ENCODE results near the gene HEY2. TPM values are rescaled to one million over a fixed set of nuclear protein-coding genes. Genes with fewer than 3 reads are reported as not detected.

HEY2 gene
- total RNA-seq, 1 donor from 2014 or later = 22.7 TPM

- Mint-ChIP-seq H3K27me3 (ENCODE audit: unreplicated experiment) (no peaks in the 10 kb centered on the region), H3K27ac (ENCODE audit: unreplicated experiment) (peak overlapping the region; percentile 87), H3K9me3 (ENCODE audit: unreplicated experiment) (no peaks in the 10 kb centered on the region), H3K4me3 (ENCODE audit: unreplicated experiment) (peak overlapping the region; percentile 85), H3K36me3 (ENCODE audit: unreplicated experiment) (peaks cover 5% of the 10 kb centered on the region), H3K4me1 (ENCODE audit: unreplicated experiment) (peaks cover 55% of the 10 kb centered on the region)
- TF ChIP-seq CTCF (IDR thresholded peaks at IDR 0.05) = no peak
- no peak for DNase-seq (ENCODE audit: extremely low spot score, unreplicated experiment)
Measured at GRCh38 chr6:125791820-125792165, 42.4 kb downstream of the HEY2 start.

GRCh38 chr6:125792172-125792571 lies 42.7 kb downstream of the HEY2 start:
- peak overlapping the region; percentile 85 for H3K4me3 Mint-ChIP-seq (ENCODE audit: unreplicated experiment)
- H3K36me3 Mint-ChIP-seq (ENCODE audit: unreplicated experiment) = peaks cover 3% of the 10 kb centered on the region

GRCh38 chr6:125792680-125793079 lies 43.2 kb downstream of the HEY2 start:
- Mint-ChIP-seq H3K36me3 (ENCODE audit: unreplicated experiment) (peaks cover 7% of the 10 kb centered on the region), H3K4me1 (ENCODE audit: unreplicated experiment) (peaks cover 55% of the 10 kb centered on the region), H3K27ac (ENCODE audit: unreplicated experiment) (peak overlapping the region; percentile 87), H3K9me3 (ENCODE audit: unreplicated experiment) (no peaks in the 10 kb centered on the region), H3K27me3 (ENCODE audit: unreplicated experiment) (no peaks in the 10 kb centered on the region), H3K4me3 (ENCODE audit: unreplicated experiment) (peak overlapping the region; percentile 85)
- no peak for DNase-seq (ENCODE audit: extremely low spot score, unreplicated experiment)
- no peak for TF ChIP-seq CTCF (IDR thresholded peaks at IDR 0.05)

More at GRCh38 chr6:125792172-125792571, 42.7 kb downstream of the HEY2 start:
- H3K4me1 Mint-ChIP-seq (ENCODE audit: unreplicated experiment) = peaks cover 55% of the 10 kb centered on the region
- no peaks in the 10 kb centered on the region for H3K9me3 Mint-ChIP-seq (ENCODE audit: unreplicated experiment)
- H3K27ac Mint-ChIP-seq (ENCODE audit: unreplicated experiment) = peak overlapping the region; percentile 87
- no peak for DNase-seq (ENCODE audit: extremely low spot score, unreplicated experiment)
- no peak for TF ChIP-seq CTCF (IDR thresholded peaks at IDR 0.05)
- no peaks in the 10 kb centered on the region for H3K27me3 Mint-ChIP-seq (ENCODE audit: unreplicated experiment)

GRCh38 chr6:125793280-125793679 lies 43.8 kb downstream of the HEY2 start:
- Mint-ChIP-seq H3K27ac (ENCODE audit: unreplicated experiment) (peak overlapping the region; percentile 87), H3K27me3 (ENCODE audit: unreplicated experiment) (no peaks in the 10 kb centered on the region), H3K4me3 (ENCODE audit: unreplicated experiment) (peak overlapping the region; percentile 33), H3K36me3 (ENCODE audit: unreplicated experiment) (peaks cover 4% of the 10 kb centered on the region), H3K9me3 (ENCODE audit: unreplicated experiment) (no peaks in the 10 kb centered on the region), H3K4me1 (ENCODE audit: unreplicated experiment) (peaks cover 55% of the 10 kb centered on the region)
- DNase-seq (ENCODE audit: extremely low spot score, unreplicated experiment) = no peak
- no peak for TF ChIP-seq CTCF (IDR thresholded peaks at IDR 0.05)

GRCh38 chr6:125793863-125794262 lies 44.4 kb downstream of the HEY2 start:
- no peak for TF ChIP-seq CTCF (IDR thresholded peaks at IDR 0.05)
- Mint-ChIP-seq H3K27me3 (ENCODE audit: unreplicated experiment) (no peaks in the 10 kb centered on the region), H3K9me3 (ENCODE audit: unreplicated experiment) (no peaks in the 10 kb centered on the region), H3K4me3 (ENCODE audit: unreplicated experiment) (peak overlapping the region; percentile 33), H3K4me1 (ENCODE audit: unreplicated experiment) (peaks cover 57% of the 10 kb centered on the region), H3K27ac (ENCODE audit: unreplicated experiment) (peak overlapping the region; percentile 87), H3K36me3 (ENCODE audit: unreplicated experiment) (peaks cover 4% of the 10 kb centered on the region)
- no peak for DNase-seq (ENCODE audit: extremely low spot score, unreplicated experiment)

Data from osteocyte (in vitro differentiated cells).